ENCODE data around the gene FCER2. TPM values are rescaled to one million over a fixed set of nuclear protein-coding genes. Genes with fewer than 3 reads are reported as not detected.
"Not testable (repeated sequence)": the region's sequence is repeated elsewhere in the genome, so short reads cannot be mapped to it uniquely, and the experiment has no call there.

Gene FCER2
- polyA plus RNA-seq, result under 1 TPM in 1 of 2 donors, not detected in 1; 0.02 TPM

GRCh38 chr19:7701654-7702457 is at the start of gene FCER2:
Gene FCER2 (minus strand): TSS chr19:7702131. CDS start chr19:7699760, 2,371 bp downstream.
- Histone ChIP-seq H3K4me1 (ENCODE audit: control insufficient read depth in 2 of 2, insufficient read depth in 2 of 2, low read length in 1 of 2) (no peaks in the 10 kb centered on the region), H3K27ac (ENCODE audit: low read depth in 2 of 2, low read length in 1 of 2) (no peak within 1 kb of the TSS), H3K27me3 (ENCODE audit: control insufficient read depth in 1 of 2, insufficient read depth in 2 of 2, low read length in 2 of 2) (no peaks in the 10 kb centered on the region), H3K36me3 (ENCODE audit: control insufficient read depth in 2 of 2, insufficient read depth in 2 of 2, low read length in 1 of 2) (no peaks in the 10 kb centered on the region), H3K9me3 (ENCODE audit: control insufficient read depth in 2 of 2, insufficient read depth in 1 of 2, low read depth in 1 of 2, low read length in 1 of 2) (no peaks in the 10 kb centered on the region), H3K4me3 (ENCODE audit: low read depth in 1 of 2, low read length in 2 of 2) (no peak within 1 kb of the TSS)
- 57 to 58% methylated on average over 20 of the region's 20 CpGs for WGBS, 2 donors

GRCh38 chr19:7751157-7751783 is 49.3 kb upstream of the FCER2 start:
- peaks cover 2 to 3% of the 10 kb centered on the region in 2 donors for H3K9me3 ChIP-seq (ENCODE audit: control insufficient read depth in 2 of 2, insufficient read depth in 1 of 2, low read depth in 1 of 2, low read length in 1 of 2)
- no peak overlapping the region for H3K4me3 ChIP-seq (ENCODE audit: low read depth in 1 of 2, low read length in 2 of 2)
- 61 to 64% methylated on average over 12 of the region's 12 CpGs for WGBS, 2 donors

GRCh38 chr19:7748756-7749155 is 46.8 kb upstream of the FCER2 start:
- Histone ChIP-seq H3K27me3 (ENCODE audit: control insufficient read depth in 1 of 2, insufficient read depth in 2 of 2, low read length in 2 of 2) (peaks cover 0 to 2% of the 10 kb centered on the region in 2 donors), H3K9me3 (ENCODE audit: control insufficient read depth in 2 of 2, insufficient read depth in 1 of 2, low read depth in 1 of 2, low read length in 1 of 2) (peaks cover 0 to 3% of the 10 kb centered on the region in 2 donors), H3K27ac (ENCODE audit: low read depth in 2 of 2, low read length in 1 of 2) (no peak overlapping the region), H3K4me1 (ENCODE audit: control insufficient read depth in 2 of 2, insufficient read depth in 2 of 2, low read length in 1 of 2) (no peaks in the 10 kb centered on the region), H3K36me3 (ENCODE audit: control insufficient read depth in 2 of 2, insufficient read depth in 2 of 2, low read length in 1 of 2) (no peaks in the 10 kb centered on the region), H3K4me3 (ENCODE audit: low read depth in 1 of 2, low read length in 2 of 2) (no peak overlapping the region)
- 12 to 19% methylated on average over 4 of the region's 4 CpGs for WGBS, 2 donors

More at GRCh38 chr19:7751157-7751783, 49.3 kb upstream of the FCER2 start:
- Histone ChIP-seq H3K27ac (ENCODE audit: low read depth in 2 of 2, low read length in 1 of 2) (no peak overlapping the region), H3K4me1 (ENCODE audit: control insufficient read depth in 2 of 2, insufficient read depth in 2 of 2, low read length in 1 of 2) (no peaks in the 10 kb centered on the region), H3K27me3 (ENCODE audit: control insufficient read depth in 1 of 2, insufficient read depth in 2 of 2, low read length in 2 of 2) (peaks cover 0 to 2% of the 10 kb centered on the region in 2 donors), H3K36me3 (ENCODE audit: control insufficient read depth in 2 of 2, insufficient read depth in 2 of 2, low read length in 1 of 2) (no peaks in the 10 kb centered on the region)

- H3K27ac ChIP-seq (ENCODE audit: low read depth in 2 of 2, low read length in 1 of 2), result no peak overlapping the region
- H3K36me3 ChIP-seq (ENCODE audit: control insufficient read depth in 2 of 2, insufficient read depth in 2 of 2, low read length in 1 of 2), result no peaks in the 10 kb centered on the region
- 68 to 73% methylated on average over 2 of the region's 2 CpGs for WGBS, 2 donors
- no peak overlapping the region for H3K4me3 ChIP-seq (ENCODE audit: low read depth in 1 of 2, low read length in 2 of 2)
- H3K4me1 ChIP-seq (ENCODE audit: control insufficient read depth in 2 of 2, insufficient read depth in 2 of 2, low read length in 1 of 2), result no peaks in the 10 kb centered on the region
- peaks cover 0 to 4% of the 10 kb centered on the region in 2 donors for H3K9me3 ChIP-seq (ENCODE audit: control insufficient read depth in 2 of 2, insufficient read depth in 1 of 2, low read depth in 1 of 2, low read length in 1 of 2)
- peaks cover 0 to 2% of the 10 kb centered on the region in 2 donors for H3K27me3 ChIP-seq (ENCODE audit: control insufficient read depth in 1 of 2, insufficient read depth in 2 of 2, low read length in 2 of 2)
Measured at GRCh38 chr19:7748171-7748570, 46.2 kb upstream of the FCER2 start.

GRCh38 chr19:7746903-7747884 is 45.3 kb upstream of the FCER2 start, which contains the start of gene CD209:
Gene CD209 (minus strand): TSS chr19:7747534. CDS start chr19:7747511, 23 bp downstream.
- no peaks in the 10 kb centered on the region for H3K4me1 ChIP-seq (ENCODE audit: control insufficient read depth in 2 of 2, insufficient read depth in 2 of 2, low read length in 1 of 2)
- peaks cover 0 to 6% of the 10 kb centered on the region in 2 donors for H3K9me3 ChIP-seq (ENCODE audit: control insufficient read depth in 2 of 2, insufficient read depth in 1 of 2, low read depth in 1 of 2, low read length in 1 of 2)
- H3K27ac ChIP-seq (ENCODE audit: low read depth in 2 of 2, low read length in 1 of 2), result no peak within 1 kb of the TSS
- 60% methylated on average over 7 of the region's 7 CpGs for WGBS, 2 donors
- H3K4me3 ChIP-seq (ENCODE audit: low read depth in 1 of 2, low read length in 2 of 2), result no peak within 1 kb of the TSS
- H3K27me3 ChIP-seq (ENCODE audit: control insufficient read depth in 1 of 2, insufficient read depth in 2 of 2, low read length in 2 of 2), result peaks cover 0 to 2% of the 10 kb centered on the region in 2 donors
- H3K36me3 ChIP-seq (ENCODE audit: control insufficient read depth in 2 of 2, insufficient read depth in 2 of 2, low read length in 1 of 2), result no peaks in the 10 kb centered on the region

GRCh38 chr19:7746306-7746705 is 44.4 kb upstream of the FCER2 start:
- H3K9me3 ChIP-seq (ENCODE audit: control insufficient read depth in 2 of 2, insufficient read depth in 1 of 2, low read depth in 1 of 2, low read length in 1 of 2); H3K4me3 ChIP-seq (ENCODE audit: low read depth in 1 of 2, low read length in 2 of 2); H3K27ac ChIP-seq (ENCODE audit: low read depth in 2 of 2, low read length in 1 of 2); H3K27me3 ChIP-seq (ENCODE audit: control insufficient read depth in 1 of 2, insufficient read depth in 2 of 2, low read length in 2 of 2); H3K36me3 ChIP-seq (ENCODE audit: control insufficient read depth in 2 of 2, insufficient read depth in 2 of 2, low read length in 1 of 2); H3K4me1 ChIP-seq (ENCODE audit: control insufficient read depth in 2 of 2, insufficient read depth in 2 of 2, low read length in 1 of 2): not testable (repeated sequence)
- WGBS, 2 donors, result 63 to 70% methylated on average over 4 of the region's 4 CpGs

GRCh38 chr19:7744871-7745650 is 43.1 kb upstream of the FCER2 start:
- WGBS, 2 donors, result 74 to 76% methylated on average over 12 of the region's 12 CpGs
- H3K27me3 ChIP-seq (ENCODE audit: control insufficient read depth in 1 of 2, insufficient read depth in 2 of 2, low read length in 2 of 2), result peaks cover 0 to 2% of the 10 kb centered on the region in 2 donors

GRCh38 chr19:7744199-7744786 is 42.4 kb upstream of the FCER2 start:
- Histone ChIP-seq H3K9me3 (ENCODE audit: control insufficient read depth in 2 of 2, insufficient read depth in 1 of 2, low read depth in 1 of 2, low read length in 1 of 2) (peaks cover 0 to 2% of the 10 kb centered on the region in 2 donors), H3K4me1 (ENCODE audit: control insufficient read depth in 2 of 2, insufficient read depth in 2 of 2, low read length in 1 of 2) (no peaks in the 10 kb centered on the region), H3K4me3 (ENCODE audit: low read depth in 1 of 2, low read length in 2 of 2) (no peak overlapping the region), H3K27me3 (ENCODE audit: control insufficient read depth in 1 of 2, insufficient read depth in 2 of 2, low read length in 2 of 2) (peaks cover 0 to 2% of the 10 kb centered on the region in 2 donors), H3K36me3 (ENCODE audit: control insufficient read depth in 2 of 2, insufficient read depth in 2 of 2, low read length in 1 of 2) (no peaks in the 10 kb centered on the region), H3K27ac (ENCODE audit: low read depth in 2 of 2, low read length in 1 of 2) (no peak overlapping the region)
- WGBS, 2 donors, result 52 to 53% methylated on average over 5 of the region's 5 CpGs

More at GRCh38 chr19:7744871-7745650, 43.1 kb upstream of the FCER2 start:
- no peak overlapping the region for H3K27ac ChIP-seq (ENCODE audit: low read depth in 2 of 2, low read length in 1 of 2)
- H3K36me3 ChIP-seq (ENCODE audit: control insufficient read depth in 2 of 2, insufficient read depth in 2 of 2, low read length in 1 of 2), result no peaks in the 10 kb centered on the region
- H3K4me3 ChIP-seq (ENCODE audit: low read depth in 1 of 2, low read length in 2 of 2), result no peak overlapping the region
- peaks cover 0 to 2% of the 10 kb centered on the region in 2 donors for H3K9me3 ChIP-seq (ENCODE audit: control insufficient read depth in 2 of 2, insufficient read depth in 1 of 2, low read depth in 1 of 2, low read length in 1 of 2)
- H3K4me1 ChIP-seq (ENCODE audit: control insufficient read depth in 2 of 2, insufficient read depth in 2 of 2, low read length in 1 of 2), result no peaks in the 10 kb centered on the region
